Heart left ventricle (tissue), 16 donors: ENCODE data around the gene PABPN1L. TPM values are rescaled to one million over a fixed set of nuclear protein-coding genes. Genes with fewer than 3 reads are reported as not detected.

Source experiments
- ATAC-seq, 4 donors: fragments of 200-7000 bp; cut with Tn5 transposase; one replicate each; pipeline ENCODE4 v1.9.1; 2020 to 2022; ENCODE audit warnings: moderate library complexity in 4 of 4, mild to moderate bottlenecking in 3 of 4, moderate number of reproducible peaks in 1 of 4
- DNase-seq, 5 donors: peaks; one replicate each; pipeline ENCODE4 v3.0.0-alpha.2; 2020
- H3K27ac ChIP-seq, 12 donors: fragments of 200-600 bp; sonication (generic) in 4 of 12; one replicate each; pipeline versions ENCODE4 v1.5.0 to v1.8.0; 2016 to 2022; ENCODE audit warnings: mild to moderate bottlenecking in 2 of 12
- H3K27me3 ChIP-seq, 9 donors: fragments of 200-600 bp; sonication (generic) in 2 of 9; one replicate each; pipeline versions ENCODE4 v1.5.1 to v1.8.0; 2016 to 2022; ENCODE audit warnings: mild to moderate bottlenecking in 3 of 9
- H3K36me3 ChIP-seq, 9 donors: fragments of 200-600 bp; sonication (generic) in 2 of 9; one replicate each; pipeline versions ENCODE4 v1.5.0 to v1.8.0; 2018 to 2022; ENCODE audit warnings: mild to moderate bottlenecking in 2 of 9
- H3K4me1 ChIP-seq, 12 donors: fragments of 200-600 bp; sonication (generic) in 4 of 12; one replicate each; pipeline versions ENCODE4 v1.5.0 to v1.8.0; 2016 to 2022; ENCODE audit warnings: mild to moderate bottlenecking in 3 of 12
- H3K4me3 ChIP-seq, 12 donors: fragments of 200-600 bp; sonication (generic) in 4 of 12; one replicate each; pipeline versions ENCODE4 v1.5.0 to v1.8.0; 2017 to 2022; ENCODE audit warnings: mild to moderate bottlenecking in 9 of 12, moderate library complexity in 4 of 12
- H3K9me3 ChIP-seq, 12 donors: fragments of 200-600 bp; sonication (generic) in 4 of 12; one replicate each; pipeline versions ENCODE4 v1.5.0 to v1.8.0; 2016 to 2022; ENCODE audit warnings: mild to moderate bottlenecking in 1 of 12
- CTCF ChIP-seq, 12 donors: fragments of 200-600 bp; sonication (generic) in 4 of 12; IDR thresholded peaks; one replicate each; pipeline versions ENCODE4 v1.5.0 to v1.8.0; 2018 to 2022; ENCODE audit warnings: antibody characterized with exemption in 12 of 12, mild to moderate bottlenecking in 5 of 12
- POLR2A ChIP-seq, 2 donors: fragments of 450-650 bp; IDR thresholded peaks; one replicate each; pipeline ENCODE4 v1.6.1; 2017; ENCODE audit warnings: antibody characterized with exemption in 2 of 2, mild to moderate bottlenecking in 2 of 2, moderate library complexity in 2 of 2
- WGBS, 4 donors: extraction: QIAGEN DNeasy Blood & Tissue Kit in 2 of 4; methylation state at CpG; one replicate each; pipeline versions ENCODE4 v1.1.5 to v1.1.7; 2013 to 2018; 5-methylcytosine and 5-hydroxymethylcytosine counted together
- intact Hi-C, 10 donors: fragments of 100-400 bp; cut with DNase I; formaldehyde crosslinking; loops; one replicate each; pipeline versions ENCODE4 v1.11.1 to v1.14.2; 2022
- polyA plus RNA-seq, 2 donors: library from polyadenylated mRNA; stranded (reverse); fragments of 200-250 nt; gene quantifications; one replicate each; pipeline ENCODE4 v1.2.3, GENCODE V29; 2013
- total RNA-seq, 9 donors: library from RNA; depleted of rRNA in 2 of 9; stranded (reverse); fragments of >200 nt in 2 of 9; fragmentation: NEBNext Ultra II Directional in 3 of 9; extraction: Animal tissue kit (Norgen Biotek cat#: 25700) in 3 of 9; gene quantifications; one replicate each; pipeline versions ENCODE4 v1.1.0 to v1.2.4, GENCODE V29; 2016 to 2023
- donor health status: ischemic (EF 13 %, LVEDD 7.1; RV severe dilation, severe dysfunction).
- donor health status: healthy with polysubstance abuse.
- donor health status: DM: no; HTN: yes; CAD: no.
- donor health status: DM: no; HTN: no; CAD: no.
- donor health status: ischemic (EF 25% LVEDD 6.9; RV normal size, moderate dysfunction).
- donor health status: ischemic (EF 25% LVEDD 5.7; RV mildly dilated, moderate dysfunction).
- donor health status: healthy.
- donor health status: DM: yes; HTN: yes; CAD: no.
- donor health status: ischemic (EF 35%, LVEDD 5.7; RV mildly dilated, moderate dysfunction).
- donor health status: nonischemic (EF 11% LVEDD 7.7; RV severe dilation, severe dysfunction).
- donor health status: DM: yes; HTN: yes; CAD: no.
- donor health status: PGD.
- donor health status: ischemic (EF 29% LVEDD 5.4; RV normal size, mild dysfunction).
- donor health status: nonischemic (EF 23%, LVEDD 6.1; RV moderate dilation, normal function).

The PABPN1L gene
- total and polyA plus RNA-seq, 11 donors = not detected

- H3K36me3 ChIP-seq = peaks cover 0 to 60% (median 30%) of the 10 kb centered on the region in 9 donors
- no peaks in the 10 kb centered on the region for H3K9me3 ChIP-seq
- H3K4me1 ChIP-seq = peaks cover 0 to 15% (median 0%) of the 10 kb centered on the region in 12 donors
- intact Hi-C loops = no loop called here
- H3K4me3 ChIP-seq = no peak overlapping the region
- no peak overlapping the region for H3K27ac ChIP-seq
- no peak for DNase-seq
- no peak for TF ChIP-seq CTCF (IDR thresholded peaks at IDR 0.05)
- TF ChIP-seq POLR2A (IDR thresholded peaks at IDR 0.05) = no peak
- H3K27me3 ChIP-seq = peaks cover 0 to 11% (median 0%) of the 10 kb centered on the region in 9 donors
- ATAC-seq = no peak
- WGBS, 4 donors = 89 to 92% (median 90%) methylated on average over 29 to 45 of the region's 45 CpGs
Observed at GRCh38 chr16:88878967-88879787, 12.7 kb upstream of the PABPN1L start.

GRCh38 chr16:88878356-88878755 is 11.9 kb upstream of the PABPN1L start:
- no peak overlapping the region for H3K27ac ChIP-seq
- H3K4me1 ChIP-seq = peaks cover 0 to 15% (median 0%) of the 10 kb centered on the region in 12 donors
- no peaks in the 10 kb centered on the region for H3K9me3 ChIP-seq
- DNase-seq = no peak
- 94 to 96% (median 94%) methylated on average over 14 to 20 of the region's 20 CpGs for WGBS, 4 donors
- peaks cover 0 to 11% (median 0%) of the 10 kb centered on the region in 9 donors for H3K27me3 ChIP-seq
- H3K36me3 ChIP-seq = peaks cover 0 to 52% (median 30%) of the 10 kb centered on the region in 9 donors
- TF ChIP-seq POLR2A (IDR thresholded peaks at IDR 0.05) (no peak), CTCF (IDR thresholded peaks at IDR 0.05) (no peak)
- intact Hi-C loops = no loop called here
- no peak for ATAC-seq
- H3K4me3 ChIP-seq = no peak overlapping the region

GRCh38 chr16:88877564-88878289 is 11.3 kb upstream of the PABPN1L start:
- peaks cover 0 to 11% (median 0%) of the 10 kb centered on the region in 9 donors for H3K27me3 ChIP-seq
- no peak overlapping the region for H3K4me3 ChIP-seq
- H3K9me3 ChIP-seq = no peaks in the 10 kb centered on the region
- ATAC-seq = no peak
- H3K36me3 ChIP-seq = peaks cover 0 to 46% (median 30%) of the 10 kb centered on the region in 9 donors
- H3K4me1 ChIP-seq = peaks cover 0 to 15% (median 0%) of the 10 kb centered on the region in 12 donors
- intact Hi-C loops = no loop called here
- H3K27ac ChIP-seq = no peak overlapping the region
- no peak for TF ChIP-seq POLR2A (IDR thresholded peaks at IDR 0.05)
- no peak for TF ChIP-seq CTCF (IDR thresholded peaks at IDR 0.05)
- no peak for DNase-seq
- WGBS, 4 donors = 87 to 92% (median 88%) methylated on average over 18 to 20 of the region's 20 CpGs

- intact Hi-C loops = no loop called here
- Histone ChIP-seq H3K36me3 (peaks cover 0 to 42% (median 26%) of the 10 kb centered on the region in 9 donors), H3K27ac (no peak overlapping the region), H3K27me3 (peaks cover 0 to 11% (median 0%) of the 10 kb centered on the region in 9 donors), H3K9me3 (no peaks in the 10 kb centered on the region), H3K4me1 (peaks cover 0 to 13% (median 0%) of the 10 kb centered on the region in 12 donors), H3K4me3 (no peak overlapping the region)
- 81 to 90% (median 90%) methylated on average over 14 to 33 of the region's 33 CpGs for WGBS, 4 donors
- ATAC-seq (no peak), DNase-seq (no peak)
- TF ChIP-seq CTCF (IDR thresholded peaks at IDR 0.05) (no peak), POLR2A (IDR thresholded peaks at IDR 0.05) (no peak)
Observed at GRCh38 chr16:88876942-88877526, 10.6 kb upstream of the PABPN1L start.
